ENCODE measurements around the gene TOX4. TPM values are rescaled to one million over a fixed set of nuclear protein-coding genes. Genes with fewer than 3 reads are reported as not detected.

TOX4 gene
- total RNA-seq = 13.0 and 38.9 TPM in 2 replicates

DNA sequence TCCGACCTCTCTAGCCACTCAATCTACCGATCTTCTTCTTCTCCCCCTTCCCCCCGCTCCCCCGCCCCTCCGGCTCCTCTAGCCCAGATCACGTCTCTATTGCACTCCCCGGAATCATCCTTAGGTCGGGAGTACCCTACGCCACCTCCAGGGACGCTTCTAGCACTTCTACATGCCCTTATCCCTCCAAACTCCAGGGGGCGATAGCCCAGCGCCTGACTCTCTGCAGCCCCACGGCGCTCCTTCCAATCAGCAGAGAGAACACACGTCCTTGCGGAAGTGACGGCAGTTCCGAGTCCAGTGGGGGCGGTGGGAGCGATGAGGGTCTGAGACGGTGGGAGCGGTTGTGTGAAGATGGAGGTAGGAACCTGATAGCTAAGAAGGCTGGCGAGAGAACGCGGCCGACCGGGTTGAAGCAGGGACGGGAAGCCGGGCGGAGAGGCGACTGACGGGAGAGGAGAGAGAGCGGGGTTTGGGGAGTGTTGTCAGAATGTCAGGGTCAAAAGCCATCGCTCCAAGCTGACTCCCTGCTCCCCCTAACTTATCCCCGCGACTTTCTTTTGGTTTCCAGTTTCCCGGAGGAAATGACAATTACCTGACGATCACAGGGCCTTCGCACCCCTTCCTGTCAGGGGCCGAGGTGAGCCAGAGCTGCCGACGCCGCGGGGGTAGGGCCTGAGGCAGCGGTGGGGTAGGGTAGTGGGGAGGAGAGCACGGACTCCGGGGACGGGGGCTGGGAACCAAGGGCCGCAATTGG, at the start of gene TOX4, which contains the start of gene RAB2B:
TOX4 (plus strand) TSS at position 271 of the 757 bp plus-strand sequence; CDS start at position 355, 84 bp downstream.
RAB2B (minus strand) TSS at position 35 of the 757 bp plus-strand sequence. CDS start 87 bp downstream, outside the sequence.

DNA sequence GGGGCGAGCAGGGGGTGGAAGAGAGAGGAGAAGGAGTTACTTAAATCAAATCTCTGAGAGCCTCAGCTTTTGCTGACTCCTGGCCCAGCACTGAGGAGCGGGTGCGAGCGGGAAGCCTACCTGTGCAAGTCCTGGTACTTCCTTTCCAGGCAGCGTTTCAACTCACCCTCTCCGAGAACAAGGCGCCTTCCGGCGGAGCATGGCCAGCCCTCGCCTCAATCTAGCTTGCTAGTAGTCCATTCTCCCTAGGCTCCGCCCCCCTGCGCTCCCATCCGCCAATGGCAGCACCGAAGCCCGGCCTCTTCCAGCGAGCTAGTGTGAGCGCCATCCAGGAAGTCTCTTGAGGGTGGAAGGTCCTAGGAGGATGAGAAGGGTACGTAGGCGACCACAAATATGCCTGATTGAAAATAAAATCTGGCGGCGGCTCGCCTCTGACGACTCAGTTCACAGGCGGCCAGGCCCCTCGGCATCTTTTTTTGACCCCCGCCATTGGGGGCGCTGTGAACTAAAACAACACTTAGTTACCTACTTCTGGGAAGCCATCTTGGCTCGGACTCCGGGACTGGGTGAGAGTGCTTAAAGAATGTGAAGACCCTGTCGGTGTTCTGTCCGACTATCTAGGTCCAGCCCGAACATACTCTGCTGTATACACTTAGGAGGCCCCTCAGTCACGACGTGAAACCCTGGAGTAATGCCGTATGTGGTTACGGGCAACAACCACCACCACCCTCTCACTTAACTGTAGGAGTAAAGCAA, 20.9 kb upstream of the TOX4 start, which contains the start of gene CHD8:
CHD8 (minus strand) TSS at position 212 of the 756 bp plus-strand sequence. CDS start 24,480 bp downstream, outside the sequence.

DNA sequence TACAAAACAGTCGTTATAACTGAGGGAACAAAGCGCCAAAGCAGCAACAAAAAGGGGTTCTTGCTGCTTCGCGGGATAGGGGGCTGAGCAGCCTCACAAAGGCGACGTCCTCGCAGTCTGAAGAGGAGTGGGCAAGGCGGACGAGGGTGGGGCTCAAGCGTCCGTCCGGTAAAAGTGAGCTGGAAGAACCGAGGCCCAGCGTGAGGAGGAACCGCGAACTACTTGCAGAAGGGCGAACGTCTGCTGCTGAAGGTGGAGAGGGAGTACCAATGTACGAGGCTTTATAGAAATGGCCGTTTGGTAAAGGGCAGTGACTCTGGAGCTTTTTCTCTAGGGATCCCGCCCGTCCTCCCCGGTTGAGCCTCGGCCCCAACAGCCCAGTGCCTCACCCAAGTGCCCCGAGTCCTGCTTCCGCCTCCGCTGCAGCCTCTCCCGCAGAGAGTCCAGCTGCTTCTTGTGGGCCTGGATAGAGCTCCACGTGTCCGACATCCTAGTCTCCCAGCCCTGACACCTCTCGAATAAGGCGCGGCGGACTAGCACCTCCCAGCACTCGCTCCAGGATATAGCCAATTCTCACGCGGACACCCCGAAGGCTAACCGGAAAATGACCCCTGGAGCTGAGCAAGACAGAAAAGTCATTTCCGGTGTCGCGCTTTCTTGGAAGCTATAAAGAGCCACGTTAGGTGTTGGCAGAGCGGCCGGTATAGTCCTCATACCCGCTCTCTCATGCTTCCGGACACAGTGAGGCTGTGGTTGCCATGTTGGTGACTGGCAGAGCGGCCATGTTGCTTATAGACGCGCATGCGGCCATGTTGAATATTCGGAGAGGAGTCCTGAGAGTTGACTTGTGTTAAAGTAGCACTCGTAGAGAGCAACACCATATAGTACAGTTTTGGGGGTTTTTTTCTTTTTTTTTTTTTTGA, 34.0 kb downstream of the TOX4 start, which contains the start of gene METTL3:
METTL3 (minus strand) TSS at position 606 of the 923 bp plus-strand sequence; CDS start at position 489, 117 bp downstream.

GRCh38 chr14:21525962-21526671, 49.1 kb downstream of the TOX4 start, which contains the start of gene SALL2:
Gene SALL2, minus strand, starts transcription at chr14:21526346. Its CDS starts 219 bp downstream, at chr14:21526127.

Other genes with a start within 250 kb of the TOX4 start
- 659 and 666 TPM in 2 replicates for gene HNRNPC, start 207.8 kb upstream of the TOX4 start, total RNA-seq
- gene RPGRIP1, start 197.1 kb upstream of the TOX4 start, total RNA-seq = under 0.01 and 0.19 TPM in 2 replicates
- gene SUPT16H, start 93.2 kb upstream of the TOX4 start, total RNA-seq = 52.3 and 87.7 TPM in 2 replicates
- gene CHD8, start 21.1 kb upstream of the TOX4 start, total RNA-seq = 39.0 and 81.2 TPM in 2 replicates
- 20.1 and 45.2 TPM in 2 replicates for gene RAB2B, start 236 bp upstream of the TOX4 start, total RNA-seq
- 51.5 and 88.2 TPM in 2 replicates for gene METTL3, start 34.1 kb downstream of the TOX4 start, total RNA-seq
- gene SALL2, start 49.2 kb downstream of the TOX4 start, total RNA-seq = 0.49 and 1.1 TPM in 2 replicates
- not detected in 2 replicates for gene OR10G3, start 102.9 kb downstream of the TOX4 start, total RNA-seq
- not detected in 2 replicates for gene OR10G2, start 157.7 kb downstream of the TOX4 start, total RNA-seq
- not detected in 2 replicates for gene OR4E2, start 176.6 kb downstream of the TOX4 start, total RNA-seq
- gene OR4E1, start 196.6 kb downstream of the TOX4 start, total RNA-seq = not detected in 2 replicates

Data from bladder microvascular endothelial cell (primary cell).